Glomerular endothelial cell (primary cell): ENCODE measurements around the gene CXCL1. TPM values are rescaled to one million over a fixed set of nuclear protein-coding genes. Genes with fewer than 3 reads are reported as not detected.

ENCODE experiments used
- DNase-seq: peaks from one replicate; pipeline ENCODE4 v3.0.0-alpha.2; 2011; ENCODE audit warnings: low read depth, low spot score; ENCODE audit errors: extremely low read depth
- total RNA-seq: library from RNA; depleted of rRNA; stranded (reverse); fragments of >200 nt; gene quantifications from 2 replicates; pipeline ENCODE4 v1.2.3, GENCODE V29; 2015

CXCL1 gene
- 149 and 404 TPM in 2 replicates for total RNA-seq

DNA sequence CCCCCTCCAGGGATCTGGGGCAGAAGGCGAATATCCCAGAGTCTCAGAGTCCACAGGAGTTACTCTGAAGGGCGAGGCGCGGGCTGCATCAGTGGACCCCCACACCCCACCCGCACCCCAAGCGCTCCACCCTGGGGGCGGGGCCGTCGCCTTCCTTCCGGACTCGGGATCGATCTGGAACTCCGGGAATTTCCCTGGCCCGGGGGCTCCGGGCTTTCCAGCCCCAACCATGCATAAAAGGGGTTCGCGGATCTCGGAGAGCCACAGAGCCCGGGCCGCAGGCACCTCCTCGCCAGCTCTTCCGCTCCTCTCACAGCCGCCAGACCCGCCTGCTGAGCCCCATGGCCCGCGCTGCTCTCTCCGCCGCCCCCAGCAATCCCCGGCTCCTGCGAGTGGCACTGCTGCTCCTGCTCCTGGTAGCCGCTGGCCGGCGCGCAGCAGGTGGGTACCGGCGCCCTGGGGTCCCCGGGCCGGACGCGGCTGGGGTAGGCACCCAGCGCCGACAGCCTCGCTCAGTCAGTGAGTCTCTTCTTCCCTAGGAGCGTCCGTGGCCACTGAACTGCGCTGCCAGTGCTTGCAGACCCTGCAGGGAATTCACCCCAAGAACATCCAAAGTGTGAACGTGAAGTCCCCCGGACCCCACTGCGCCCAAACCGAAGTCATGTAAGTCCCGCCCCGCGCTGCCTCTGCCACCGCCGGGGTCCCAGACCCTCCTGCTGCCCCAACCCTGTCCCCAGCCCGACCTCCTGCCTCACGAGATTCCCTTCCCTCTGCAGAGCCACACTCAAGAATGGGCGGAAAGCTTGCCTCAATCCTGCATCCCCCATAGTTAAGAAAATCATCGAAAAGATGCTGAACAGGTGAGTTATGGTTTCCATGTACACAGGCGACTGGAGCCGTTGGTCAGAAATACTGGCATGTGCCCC, at the start of gene CXCL1:
Gene CXCL1 (plus strand): TSS at position 264 of the 926 bp plus-strand sequence. CDS start 78 bp downstream, at position 342.
- DNase-seq = no peak

- DNase-seq = no peak
These were observed 47.9 kb upstream of the CXCL1 start for GRCh38 chr4:73821325-73821724.

GRCh38 chr4:73822389-73822788, 46.8 kb upstream of the CXCL1 start:
- DNase-seq = no peak

DNA sequence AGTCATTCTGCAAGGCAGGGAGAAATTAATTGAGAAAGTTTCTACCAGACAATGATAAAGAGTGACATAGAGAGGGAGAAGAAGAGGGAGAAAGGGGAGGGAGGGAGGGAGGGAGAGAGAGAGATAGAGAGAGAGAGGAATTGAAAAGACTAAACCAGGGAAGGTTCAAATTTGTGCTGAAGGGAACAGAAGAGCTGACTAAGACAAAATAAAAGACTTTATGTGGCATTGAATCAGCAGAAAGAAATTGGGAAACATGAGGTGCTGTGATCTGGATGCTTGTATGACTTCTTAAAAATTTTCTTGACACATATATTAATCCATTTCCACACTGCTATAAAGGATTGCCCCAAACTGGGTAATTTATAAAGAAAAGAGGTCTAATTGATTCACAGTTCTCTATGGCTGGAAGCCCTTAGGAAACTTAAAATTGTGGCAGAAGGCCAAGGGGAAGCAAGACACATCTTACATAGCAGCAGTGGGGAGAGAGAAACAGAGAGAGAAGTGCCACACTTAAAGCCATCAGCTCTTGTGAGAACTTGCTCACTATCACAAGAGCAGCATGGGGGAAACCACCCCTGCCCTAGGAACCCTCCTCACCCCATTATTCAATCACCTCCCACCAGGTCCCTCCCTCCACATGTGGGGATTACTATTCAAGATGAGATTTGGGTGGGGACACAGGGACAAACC, 46.2 kb upstream of the CXCL1 start:
- DNase-seq = no peak

DNA sequence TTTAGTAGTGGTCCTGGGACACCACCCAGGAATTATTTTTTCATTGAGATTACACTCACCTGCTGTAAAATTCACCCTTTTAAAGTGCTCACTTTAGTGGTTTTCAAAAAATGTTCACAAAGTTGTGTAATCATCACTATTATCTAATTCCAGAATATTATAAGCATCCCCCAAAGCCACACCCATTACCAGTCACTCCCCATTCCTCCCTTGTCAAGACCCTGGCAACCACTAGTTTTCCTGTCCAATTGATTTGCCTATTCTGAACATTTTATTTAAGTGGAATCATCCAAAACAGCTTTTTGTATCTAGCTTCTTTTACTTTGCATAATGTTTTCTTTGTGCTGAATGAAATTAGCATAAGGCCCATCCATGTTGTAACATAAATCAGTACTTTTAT, 45.4 kb upstream of the CXCL1 start:
- DNase-seq = no peak

- no peak for DNase-seq
These were observed 40.2 kb upstream of the CXCL1 start for GRCh38 chr4:73828956-73829355.

GRCh38 chr4:73831569-73831968, 37.6 kb upstream of the CXCL1 start:
- DNase-seq = no peak

DNA sequence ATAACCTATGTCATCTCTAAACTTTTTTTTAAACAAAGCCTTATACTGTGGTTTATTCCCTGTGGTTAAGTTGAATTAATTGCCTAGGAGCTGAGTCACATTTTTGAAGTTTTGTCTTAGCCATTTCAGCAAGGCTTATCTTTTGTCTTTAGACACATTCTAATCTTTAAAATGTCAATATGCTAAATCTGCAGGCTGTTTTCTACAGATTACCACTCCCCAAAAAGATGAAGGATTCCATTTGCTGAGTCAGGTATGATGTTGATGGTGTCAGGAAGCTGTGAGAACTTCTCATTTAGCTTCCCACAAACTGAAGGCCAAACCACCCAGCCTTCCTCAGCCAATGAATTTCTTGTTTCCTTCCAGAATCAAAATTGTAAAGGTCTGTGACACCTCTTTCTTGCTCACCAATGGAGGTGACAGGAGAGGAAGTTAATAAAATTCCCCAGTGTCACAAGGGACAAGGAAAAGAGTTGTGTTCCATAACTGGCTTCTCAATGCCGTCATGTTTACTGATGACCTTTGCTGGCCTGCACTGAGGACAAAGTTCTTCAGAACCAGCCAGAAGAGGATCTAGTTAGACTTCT, 36.4 kb upstream of the CXCL1 start:
- no peak for DNase-seq

- no peak for DNase-seq
These were observed 32.6 kb upstream of the CXCL1 start, which contains the start of gene CXCL6 for GRCh38 chr4:73836373-73837279. Gene CXCL6, plus strand, starts transcription at chr4:73836678. Its CDS starts 73 bp downstream, at chr4:73836751.

- DNase-seq = no peak
These were observed 30.1 kb upstream of the CXCL1 start for GRCh38 chr4:73839071-73839470.

DNA sequence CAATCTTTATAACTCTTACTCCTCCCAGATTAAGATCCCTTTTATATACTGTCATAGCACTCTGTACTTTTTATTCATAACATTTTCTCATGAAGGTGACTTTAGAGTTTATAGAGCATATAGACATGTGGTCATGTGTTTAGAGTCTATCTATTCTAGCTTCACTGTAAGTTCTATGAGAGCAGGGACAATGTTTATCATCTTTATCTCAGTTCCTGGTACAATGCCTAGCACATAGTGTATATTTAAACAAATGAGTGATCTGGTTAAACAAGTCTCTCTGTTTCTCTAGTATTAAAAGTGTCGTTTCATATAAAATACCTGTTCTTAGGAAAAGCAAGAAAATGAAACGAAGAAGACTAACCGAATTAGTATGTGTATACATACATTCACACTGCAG, 29.5 kb upstream of the CXCL1 start:
- DNase-seq = no peak

DNA sequence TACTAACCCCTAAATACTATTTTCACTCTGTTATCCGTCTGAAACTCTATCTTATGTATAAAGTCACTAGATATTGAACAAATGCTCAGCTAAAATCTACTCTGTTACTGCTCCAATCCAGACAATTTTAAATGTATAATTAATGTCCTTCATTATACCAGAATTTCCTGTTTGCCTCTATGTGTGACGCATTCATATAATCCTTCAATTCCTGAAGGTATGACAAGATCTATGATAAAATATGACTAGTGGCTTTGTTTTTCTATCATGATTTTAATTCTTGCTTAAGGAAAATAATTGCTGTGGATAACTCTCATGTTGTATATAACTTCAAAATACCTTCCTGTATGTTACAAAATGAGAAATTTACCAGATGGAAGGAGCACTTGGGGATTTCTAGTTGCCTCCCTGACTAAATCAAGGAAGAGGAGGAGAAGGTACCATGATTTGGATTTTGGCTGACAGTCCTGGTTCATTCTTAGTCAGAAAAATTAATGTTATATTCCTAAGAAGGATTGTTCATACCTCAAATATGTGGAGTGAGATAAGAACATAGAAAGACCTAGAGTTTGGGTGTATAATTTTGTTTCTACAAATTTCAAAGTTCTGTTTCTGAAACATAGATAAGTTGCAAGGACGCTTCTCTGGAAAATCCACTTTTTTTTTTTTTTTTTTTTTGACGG, 27.8 kb upstream of the CXCL1 start:
- DNase-seq = no peak

GRCh38 chr4:73842696-73843095, 26.5 kb upstream of the CXCL1 start:
- no peak for DNase-seq

GRCh38 chr4:73843369-73843768, 25.8 kb upstream of the CXCL1 start:
- DNase-seq = no peak

DNA sequence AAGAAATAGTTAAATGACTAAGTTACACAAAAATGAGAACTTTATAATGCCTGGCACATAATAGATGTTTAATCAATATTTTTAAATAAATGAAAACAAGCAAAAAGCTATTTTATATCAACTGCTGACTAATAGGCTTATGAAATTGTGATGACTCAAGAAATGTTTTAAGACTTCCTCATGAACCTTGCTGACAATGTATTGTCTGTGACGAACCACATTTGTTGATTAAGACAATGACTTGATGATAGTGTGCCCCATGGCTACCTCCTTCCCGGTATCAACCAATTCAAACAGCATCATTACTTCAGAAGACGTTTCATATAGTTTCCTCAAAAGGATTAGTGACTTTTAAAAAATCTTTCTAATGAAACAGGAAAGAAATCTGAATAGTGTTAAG, 24.8 kb upstream of the CXCL1 start:
- no peak for DNase-seq

- no peak for DNase-seq
These were observed 24.4 kb upstream of the CXCL1 start for GRCh38 chr4:73844806-73845205.

- DNase-seq = no peak
These were observed 21.5 kb upstream of the CXCL1 start for GRCh38 chr4:73847526-73848182.

- DNase-seq = no peak
These were observed 20.9 kb upstream of the CXCL1 start for GRCh38 chr4:73848183-73848777.
